ENCODE results near the gene SYTL3. TPM values are rescaled to one million over a fixed set of nuclear protein-coding genes. Genes with fewer than 3 reads are reported as not detected.

Gene SYTL3
- total and polyA plus RNA-seq, 9 of the 15 experiments (the other 6 are each of a cell fraction or from before 2014, with no cell fraction given): 0.04 to 0.46 (median 0.17) TPM; not detected in 1

- no peak for TF ChIP-seq ZNF592 (IDR thresholded peaks at IDR 0.05)
Measured at GRCh38 chr6:158759966-158760617, 110.2 kb downstream of the SYTL3 start (continued).

- no peak for ATAC-seq
- H3K9ac ChIP-seq (ENCODE audit: insufficient read depth in 1 of 2, low read depth in 2 of 2, low read length in 2 of 2): no peak overlapping the region
- H3K9me3 ChIP-seq (replicated peaks; ENCODE audit: control insufficient read depth, insufficient read depth, low read depth, low read length): no peaks in the 10 kb centered on the region
- no peak for FAIRE-seq
- no peak overlapping the region for H3K4me3 ChIP-seq
- DNase-seq (ENCODE audit: extremely low read depth in 1 of 4, low spot score in 3 of 4): no peak
- H3K4me2 ChIP-seq (ENCODE audit: insufficient read depth, low read length): no peak overlapping the region
- no peaks in the 10 kb centered on the region for H3K9me1 ChIP-seq (ENCODE audit: control insufficient read depth, insufficient read depth, low read length)
- in situ Hi-C loops (cut with MboI) (no loop called here), intact Hi-C loops (cut with micrococcal nuclease) (no loop called here)
- POLR2A ChIA-PET: interaction anchor here (0.6 to 1.4 kb wide), 6 partner anchors 12 to 101 kb away, joined by 3 to 5 read pairs (median 4); no protein-coding TSS in a partner anchor
- peaks cover 0 to 8% of the 10 kb centered on the region in 2 experiments; a peak in 1 of 5 replicates for H3K27me3 ChIP-seq (ENCODE audit: control insufficient read depth in 2 of 2, insufficient read depth in 2 of 2, low read length in 2 of 2)
- H3K4me1 ChIP-seq (replicated peaks in 1 of 2; ENCODE audit: control insufficient read depth in 2 of 2, insufficient read depth in 2 of 2, low read length in 2 of 2): peaks cover 23 to 43% of the 10 kb centered on the region in 2 experiments; a peak in 4 of 5 replicates
- H3K27ac ChIP-seq (ENCODE audit: extremely low read depth, low read depth, low read length): no peak overlapping the region
- no peak overlapping the region for H2AFZ ChIP-seq (ENCODE audit: low read depth, low read length)
- WGBS (ENCODE audit: insufficient coverage, low coverage, missing lambda C conversion rate): 41% methylated on average over 15 of the region's 17 CpGs
- no peaks in the 10 kb centered on the region for H3K79me2 ChIP-seq (ENCODE audit: control insufficient read depth, insufficient read depth, low read length)
- no TSS peak for BruUV-seq (replicated peaks)
- H3K36me3 ChIP-seq (ENCODE audit: control insufficient read depth, insufficient read depth, low read length): peaks cover 15% of the 10 kb centered on the region
- CTCF ChIA-PET (ENCODE audit: low intra/inter-chr PET ratio): no interaction called here
- peaks cover 9% of the 10 kb centered on the region; the same call in 1 of the 2 replicates for H4K20me1 ChIP-seq (replicated peaks; ENCODE audit: control insufficient read depth, insufficient read depth, low read length)
- no peak for TF ChIP-seq E4F1 (CRISPR knock-in tag; IDR thresholded peaks at IDR 0.05; ENCODE audit: borderline replicate concordance)
- no peak for TF ChIP-seq ZNF316 (IDR thresholded peaks at IDR 0.05)
- no peak for TF ChIP-seq FOXP1 (CRISPR knock-in tag; IDR thresholded peaks at IDR 0.05)
- TF ChIP-seq LARP7 (IDR thresholded peaks at IDR 0.05): no peak
- TF ChIP-seq GMEB1 (CRISPR knock-in tag; IDR thresholded peaks at IDR 0.05): no peak
- no peak for TF ChIP-seq SLC30A9 (CRISPR knock-in tag; IDR thresholded peaks at IDR 0.05)
- no peak for TF ChIP-seq ETS2 (tag; IDR thresholded peaks at IDR 0.05; ENCODE audit: borderline replicate concordance, poor library complexity, severe bottlenecking)
Measured at GRCh38 chr6:158760618-158761250, 110.9 kb downstream of the SYTL3 start.

Measured in K562 (cell line).